BE2C (cell line): Measurements from ENCODE around the gene CDH13.

Experiments used
- DNase-seq: peaks from one replicate; pipeline ENCODE4 v3.0.0-alpha.2; 2020
- H3K27me3 ChIP-seq: fragments of 250-450 bp; sonication (Bioruptor Pico); 2 replicates; pipeline ENCODE4 v1.5.1; 2020; ENCODE audit warnings: mild to moderate bottlenecking
- H3K36me3 ChIP-seq: fragments of 250-450 bp; sonication (Bioruptor Pico); 2 replicates; pipeline ENCODE4 v1.5.1; 2020; ENCODE audit warnings: mild to moderate bottlenecking
- H3K4me1 ChIP-seq: fragments of 250-450 bp; sonication (Bioruptor Pico); 2 replicates; pipeline ENCODE4 v1.5.1; 2020
- H3K4me3 ChIP-seq: 2 replicates; pipeline ENCODE4 v1.5.1; 2011; ENCODE audit warnings: low read depth, low read length
- H3K9me3 ChIP-seq: fragments of 250-450 bp; sonication (Bioruptor Pico); 2 replicates; pipeline ENCODE4 v1.5.1; 2020
- TF ChIP-seq, protein P1 (sequence below): IDR thresholded peaks from 2 replicates; pipeline ENCODE4 v1.5.1; 2012; ENCODE audit warnings: mild to moderate bottlenecking, low read depth, low read length

CDH13 gene

DNA sequence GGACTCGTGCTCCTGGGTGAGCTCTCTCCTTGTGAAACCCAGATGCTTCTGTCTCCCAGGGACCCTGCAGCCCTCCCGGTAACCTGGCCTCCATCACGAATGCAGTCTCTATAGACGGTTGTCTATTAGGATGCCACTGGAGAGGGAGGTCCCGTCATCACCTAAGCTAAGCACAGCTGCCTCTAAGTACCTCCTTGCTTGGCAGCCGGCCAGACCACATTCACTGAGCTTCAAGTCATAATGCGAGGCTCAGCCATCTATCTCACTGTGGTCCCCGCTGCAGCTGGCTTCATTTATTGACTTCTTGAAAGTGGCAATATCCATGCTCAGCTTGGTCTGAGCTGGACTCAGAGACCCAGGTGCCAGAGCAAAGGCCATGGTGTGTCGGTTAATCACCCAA is 1106.5 kb downstream of the CDH13 start:
- TF ChIP-seq, protein P1, sequence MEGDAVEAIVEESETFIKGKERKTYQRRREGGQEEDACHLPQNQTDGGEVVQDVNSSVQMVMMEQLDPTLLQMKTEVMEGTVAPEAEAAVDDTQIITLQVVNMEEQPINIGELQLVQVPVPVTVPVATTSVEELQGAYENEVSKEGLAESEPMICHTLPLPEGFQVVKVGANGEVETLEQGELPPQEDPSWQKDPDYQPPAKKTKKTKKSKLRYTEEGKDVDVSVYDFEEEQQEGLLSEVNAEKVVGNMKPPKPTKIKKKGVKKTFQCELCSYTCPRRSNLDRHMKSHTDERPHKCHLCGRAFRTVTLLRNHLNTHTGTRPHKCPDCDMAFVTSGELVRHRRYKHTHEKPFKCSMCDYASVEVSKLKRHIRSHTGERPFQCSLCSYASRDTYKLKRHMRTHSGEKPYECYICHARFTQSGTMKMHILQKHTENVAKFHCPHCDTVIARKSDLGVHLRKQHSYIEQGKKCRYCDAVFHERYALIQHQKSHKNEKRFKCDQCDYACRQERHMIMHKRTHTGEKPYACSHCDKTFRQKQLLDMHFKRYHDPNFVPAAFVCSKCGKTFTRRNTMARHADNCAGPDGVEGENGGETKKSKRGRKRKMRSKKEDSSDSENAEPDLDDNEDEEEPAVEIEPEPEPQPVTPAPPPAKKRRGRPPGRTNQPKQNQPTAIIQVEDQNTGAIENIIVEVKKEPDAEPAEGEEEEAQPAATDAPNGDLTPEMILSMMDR = no peak
- no peaks in the 10 kb centered on the region for H3K4me1 ChIP-seq
- H3K27me3 ChIP-seq = no peaks in the 10 kb centered on the region
- no peaks in the 10 kb centered on the region for H3K9me3 ChIP-seq
- no peak overlapping the region for H3K4me3 ChIP-seq
- H3K36me3 ChIP-seq = no peaks in the 10 kb centered on the region
- no peak for DNase-seq

DNA sequence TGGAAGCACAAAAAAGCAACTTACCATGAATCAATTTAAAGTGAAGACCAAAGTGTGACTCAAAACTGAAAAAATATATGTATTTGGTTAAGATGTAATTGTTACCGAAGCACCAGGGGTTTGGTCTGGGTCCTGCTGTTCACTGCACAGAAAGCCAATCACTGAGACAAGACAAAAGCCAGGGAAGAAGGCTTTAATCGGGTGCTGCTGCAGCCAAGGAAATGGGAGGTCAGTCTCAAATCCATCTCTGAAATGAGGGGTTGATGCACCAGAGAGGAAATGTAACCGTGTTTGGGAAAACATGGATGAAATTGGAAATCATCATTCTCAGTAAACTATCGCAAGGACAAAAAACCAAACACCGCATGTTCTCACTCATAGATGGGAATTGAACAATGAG is 1107.4 kb downstream of the CDH13 start:
- Histone ChIP-seq H3K9me3 (no peaks in the 10 kb centered on the region), H3K4me3 (no peak overlapping the region), H3K36me3 (no peaks in the 10 kb centered on the region), H3K4me1 (no peaks in the 10 kb centered on the region), H3K27me3 (no peaks in the 10 kb centered on the region)
- DNase-seq = no peak
- TF ChIP-seq, protein P1 = no peak

DNA sequence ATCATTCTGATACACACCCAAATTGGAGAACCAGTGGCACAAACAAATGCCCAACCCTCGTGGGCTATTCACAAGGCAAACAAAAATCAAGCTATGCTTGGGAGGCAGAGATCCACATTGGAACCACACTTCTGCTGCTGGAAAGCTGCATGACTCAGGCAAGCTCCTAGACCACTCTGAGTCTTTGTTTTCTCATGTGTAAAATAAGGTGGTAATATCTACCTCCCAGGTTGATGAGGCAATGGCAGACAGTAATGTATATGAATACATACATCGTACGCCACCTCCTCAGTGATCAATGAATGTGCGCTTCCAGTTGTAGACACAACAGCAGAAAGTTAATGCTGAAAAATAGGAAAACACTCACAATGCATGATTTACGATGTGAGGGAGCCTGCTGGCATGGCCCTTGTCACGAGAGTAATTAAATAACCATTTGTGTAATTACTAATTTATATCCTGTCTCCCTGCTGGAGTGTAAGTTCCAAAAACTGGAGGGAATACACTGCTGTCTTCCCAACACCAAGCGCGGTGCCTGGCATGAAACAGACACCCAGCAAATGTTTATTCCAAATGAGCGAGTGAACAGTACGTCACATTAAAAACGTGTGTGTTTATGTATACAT is 1111.1 kb downstream of the CDH13 start:
- H3K36me3 ChIP-seq = no peaks in the 10 kb centered on the region
- no peak overlapping the region for H3K4me3 ChIP-seq
- no peak for DNase-seq
- no peaks in the 10 kb centered on the region for H3K9me3 ChIP-seq
- no peaks in the 10 kb centered on the region for H3K27me3 ChIP-seq
- H3K4me1 ChIP-seq = no peaks in the 10 kb centered on the region
- TF ChIP-seq, protein P1 = no peak

DNA sequence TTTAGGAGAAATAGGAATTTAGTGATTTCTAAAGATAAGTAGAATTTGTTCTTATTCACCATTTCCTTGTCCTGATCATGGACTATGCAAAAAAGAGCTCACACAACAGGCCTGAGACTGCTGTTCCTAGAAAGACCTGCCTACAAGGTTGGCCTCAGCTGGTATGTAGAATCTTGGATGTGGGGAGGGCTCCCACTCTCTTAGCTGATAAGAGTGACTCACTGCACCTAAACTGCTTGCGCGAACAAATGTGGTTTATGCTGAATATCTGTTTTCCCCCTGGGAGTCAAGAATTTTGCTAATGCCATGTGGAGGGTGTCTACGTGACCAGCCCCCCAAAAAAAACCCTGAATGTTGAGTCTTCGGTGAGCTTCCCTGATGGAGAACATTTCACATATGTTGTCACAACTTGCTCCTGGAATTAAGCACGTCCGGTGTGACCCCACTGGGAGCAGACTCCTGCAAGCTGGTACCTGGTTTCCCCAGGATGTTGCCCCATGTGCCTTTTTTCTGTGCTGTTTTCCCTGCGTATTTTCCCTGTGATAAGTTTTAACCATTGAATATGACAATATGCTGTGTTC is 1112.2 kb downstream of the CDH13 start:
- Histone ChIP-seq H3K27me3 (no peaks in the 10 kb centered on the region), H3K4me1 (no peaks in the 10 kb centered on the region), H3K36me3 (no peaks in the 10 kb centered on the region), H3K4me3 (no peak overlapping the region), H3K9me3 (no peaks in the 10 kb centered on the region)
- DNase-seq = no peak
- TF ChIP-seq, protein P1 = no peak

DNA sequence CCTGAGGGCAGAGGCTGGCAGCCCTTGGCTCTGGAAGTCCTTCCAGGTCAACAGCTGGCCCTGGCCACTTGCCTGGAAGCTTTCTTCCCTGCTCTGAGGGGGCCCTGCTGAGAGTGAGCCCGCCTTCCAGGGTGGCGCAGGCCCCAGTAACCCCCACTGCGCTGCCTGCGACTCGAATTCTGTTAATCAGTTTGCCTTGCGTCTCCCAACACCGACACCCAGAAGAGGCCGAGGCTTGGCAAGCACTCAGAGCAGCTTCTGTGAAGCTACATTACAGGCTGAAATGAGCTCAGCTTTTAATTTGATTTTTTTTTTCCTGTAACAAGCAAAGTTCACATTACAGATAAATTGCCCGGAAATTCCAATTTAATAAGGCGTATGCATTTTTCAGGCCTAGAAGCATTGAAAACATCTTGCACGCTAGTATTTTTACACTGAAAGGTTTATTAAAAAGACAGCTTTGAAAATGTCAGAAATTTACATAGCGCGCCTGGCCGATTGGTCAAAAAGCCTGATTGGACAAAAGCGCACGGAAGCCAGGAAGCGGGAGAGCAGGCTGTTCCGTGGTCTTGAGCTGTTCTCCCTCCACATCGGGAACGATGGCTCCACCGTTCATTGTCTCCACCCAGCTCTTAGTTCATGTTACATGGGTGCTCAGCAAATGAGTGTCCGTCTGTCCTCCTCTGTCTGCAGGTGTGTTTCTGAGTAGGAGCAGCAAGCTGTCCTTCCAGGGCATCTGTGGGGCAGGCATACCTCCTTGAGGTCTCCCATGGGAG is 1115.5 kb downstream of the CDH13 start:
- TF ChIP-seq, protein P1 = no peak
- Histone ChIP-seq H3K36me3 (no peaks in the 10 kb centered on the region), H3K27me3 (no peaks in the 10 kb centered on the region), H3K4me3 (0 out of 2 replicates have a peak overlapping the region, but pooled peaks have one; percentile 16), H3K4me1 (no peaks in the 10 kb centered on the region), H3K9me3 (no peaks in the 10 kb centered on the region)
- DNase-seq = no peak

DNA sequence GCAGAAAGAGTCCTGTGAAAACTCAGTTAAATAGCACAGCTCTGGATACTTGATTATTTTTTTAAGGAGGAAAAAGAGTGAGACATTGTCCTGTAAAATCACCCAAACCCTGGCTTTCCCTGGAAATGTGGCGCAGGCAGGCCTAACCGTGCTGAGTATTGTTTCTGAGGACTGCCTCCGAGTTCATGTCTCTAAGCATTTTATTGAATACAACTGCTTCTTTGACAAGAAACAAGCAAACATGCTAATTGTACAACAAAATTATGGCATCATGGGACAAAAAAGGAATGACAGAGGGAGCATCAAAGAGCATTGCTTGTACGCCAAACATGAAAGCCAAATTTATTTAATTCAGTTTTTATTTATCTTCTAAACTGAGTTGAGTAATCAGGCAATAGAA is 1116.5 kb downstream of the CDH13 start:
- TF ChIP-seq, protein P1 = no peak
- Histone ChIP-seq H3K27me3 (no peaks in the 10 kb centered on the region), H3K9me3 (no peaks in the 10 kb centered on the region), H3K4me3 (no peak overlapping the region), H3K36me3 (no peaks in the 10 kb centered on the region), H3K4me1 (no peaks in the 10 kb centered on the region)
- no peak for DNase-seq
